Measurements from ENCODE around the gene OR51S1.
"Not testable (repeated sequence)": the region's sequence is repeated elsewhere in the genome, so short reads cannot be mapped to it uniquely, and the experiment has no call there.

OR51S1 gene, protein sequence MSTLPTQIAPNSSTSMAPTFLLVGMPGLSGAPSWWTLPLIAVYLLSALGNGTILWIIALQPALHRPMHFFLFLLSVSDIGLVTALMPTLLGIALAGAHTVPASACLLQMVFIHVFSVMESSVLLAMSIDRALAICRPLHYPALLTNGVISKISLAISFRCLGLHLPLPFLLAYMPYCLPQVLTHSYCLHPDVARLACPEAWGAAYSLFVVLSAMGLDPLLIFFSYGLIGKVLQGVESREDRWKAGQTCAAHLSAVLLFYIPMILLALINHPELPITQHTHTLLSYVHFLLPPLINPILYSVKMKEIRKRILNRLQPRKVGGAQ

DNA sequence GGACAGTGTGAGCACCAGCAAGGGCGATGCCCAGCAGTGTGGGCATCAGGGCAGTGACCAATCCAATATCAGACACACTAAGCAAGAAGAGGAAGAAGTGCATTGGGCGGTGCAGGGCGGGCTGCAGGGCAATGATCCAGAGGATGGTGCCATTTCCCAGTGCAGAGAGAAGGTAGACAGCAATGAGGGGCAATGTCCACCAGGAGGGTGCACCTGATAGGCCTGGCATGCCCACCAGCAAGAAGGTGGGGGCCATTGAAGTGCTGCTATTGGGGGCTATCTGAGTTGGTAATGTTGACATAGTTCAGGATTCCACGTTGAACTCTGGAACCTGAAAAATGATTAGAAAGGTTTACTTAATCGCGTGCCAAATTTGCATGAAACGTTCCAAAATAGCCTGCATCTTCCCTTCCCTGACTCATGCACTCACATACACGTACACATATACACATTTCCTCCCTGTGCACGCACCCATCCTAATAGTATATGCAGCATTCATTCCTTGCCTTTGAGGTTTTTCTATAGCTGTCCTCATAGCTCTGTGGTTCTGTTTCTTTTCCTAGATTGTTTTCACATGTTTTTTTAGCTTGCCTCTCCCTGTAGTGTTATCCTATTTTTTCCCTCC lies at the start of gene OR51S1:
Gene OR51S1, minus strand, starts transcription at position 301 of the 625 bp plus-strand sequence. Its CDS starts 0 bp downstream, at position 301.
- no peak for DNase-seq

DNA sequence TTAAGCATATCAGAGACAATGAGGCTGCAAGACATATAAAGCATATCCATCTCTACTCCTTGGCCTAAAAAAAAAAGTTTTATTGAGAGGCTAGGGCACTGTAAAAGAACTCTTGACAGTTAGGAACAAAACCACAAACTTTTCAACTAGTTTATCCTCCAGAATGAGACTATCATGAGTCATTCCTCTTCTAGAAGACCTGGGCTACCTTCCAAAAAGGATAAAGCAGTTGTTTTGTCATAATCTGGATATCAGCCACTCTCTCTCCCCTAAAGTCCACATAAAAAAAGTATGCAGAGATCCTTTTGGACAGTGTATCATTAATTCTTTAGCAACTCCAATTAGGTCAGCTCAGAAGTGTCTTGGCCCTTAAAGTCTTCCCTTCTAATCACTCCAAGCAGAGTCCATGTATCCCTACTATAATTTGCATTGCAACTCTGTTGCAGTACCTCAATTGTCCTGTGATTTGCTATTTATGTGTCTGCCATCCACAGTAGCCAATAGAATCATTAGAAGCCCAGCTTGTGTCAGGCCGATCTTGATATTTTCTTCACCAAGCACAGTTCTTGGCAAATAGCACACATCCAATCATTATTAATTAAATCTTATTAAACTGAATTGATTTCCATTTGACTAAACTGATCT lies 43.1 kb upstream of the OR51S1 start:
- no peak for DNase-seq

DNA sequence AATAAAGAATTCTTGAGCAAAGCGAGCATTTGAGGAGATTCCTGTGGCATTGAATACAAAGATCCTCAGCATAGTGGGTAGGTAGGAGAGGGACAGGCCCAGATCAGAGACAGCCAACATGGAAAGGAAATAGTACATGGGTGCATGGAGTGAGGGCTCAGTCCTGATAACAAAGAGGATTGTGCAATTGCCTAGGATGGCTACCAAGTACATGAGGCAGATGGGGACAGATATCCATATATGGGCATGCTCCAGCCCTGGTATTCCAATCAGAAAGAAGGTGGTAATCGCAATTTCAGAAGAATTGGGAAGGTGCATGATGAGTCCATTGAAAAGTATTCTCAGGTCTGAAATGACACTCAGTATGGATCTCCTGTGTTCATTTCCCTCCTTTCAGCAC lies 41.3 kb upstream of the OR51S1 start:
- DNase-seq = no peak

DNA sequence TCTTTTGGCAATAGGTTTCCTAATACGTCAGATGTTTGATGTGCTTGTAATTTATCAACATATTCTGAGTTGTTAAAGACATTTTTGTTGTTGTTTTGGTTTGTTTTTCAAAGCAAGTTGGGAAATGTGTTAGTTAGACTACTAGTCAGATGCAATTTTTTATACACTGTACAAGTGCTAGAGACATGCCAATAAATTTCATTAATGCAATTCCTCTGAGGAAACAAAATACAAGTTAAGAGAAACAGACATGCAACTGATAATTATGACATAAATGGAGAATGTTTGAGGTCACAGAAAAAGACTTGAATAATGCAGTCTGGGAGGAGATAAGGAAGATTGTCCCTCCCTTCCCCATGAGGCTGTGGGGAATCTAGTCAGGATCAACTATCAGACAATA lies 38.6 kb upstream of the OR51S1 start:
- no peak for DNase-seq

DNA sequence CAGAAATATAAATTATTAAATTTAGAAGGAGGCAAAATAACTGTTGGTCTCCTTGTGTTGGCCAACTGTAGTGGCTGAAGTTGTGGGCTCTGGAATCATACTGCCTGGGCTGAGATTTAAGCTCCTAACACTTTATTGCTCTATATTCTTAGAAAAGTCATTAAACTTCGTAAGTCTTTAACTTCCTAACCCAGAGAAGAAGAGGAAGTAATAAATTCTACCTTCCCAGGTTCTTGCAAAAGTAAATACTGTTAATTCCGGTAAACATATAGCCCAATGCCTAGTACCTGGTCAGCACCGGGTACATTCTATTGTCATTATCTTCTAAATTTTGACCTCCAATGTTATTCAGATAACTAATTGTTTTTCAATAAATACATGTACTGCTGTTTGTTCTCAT lies 37.2 kb upstream of the OR51S1 start:
- no peak for DNase-seq

DNA sequence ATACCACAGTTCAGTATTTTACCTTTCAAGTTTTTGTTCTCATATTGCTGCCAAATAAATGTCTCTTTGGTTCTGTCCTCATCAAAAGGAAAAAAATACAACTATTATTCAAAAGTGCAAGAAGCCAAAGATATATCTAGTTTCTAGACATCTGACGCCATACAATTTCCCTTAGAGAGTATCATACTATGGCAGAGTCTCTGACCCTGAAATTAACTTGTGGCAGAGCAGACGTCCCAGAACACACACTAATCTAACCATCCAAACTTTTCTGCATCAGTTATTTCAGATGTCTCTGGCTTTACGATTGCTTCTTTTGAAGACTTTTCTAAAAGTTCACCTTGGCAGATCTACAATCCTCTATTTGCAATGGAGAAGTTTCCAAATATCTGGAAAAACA lies 35.4 kb upstream of the OR51S1 start:
- no peak for DNase-seq

DNA sequence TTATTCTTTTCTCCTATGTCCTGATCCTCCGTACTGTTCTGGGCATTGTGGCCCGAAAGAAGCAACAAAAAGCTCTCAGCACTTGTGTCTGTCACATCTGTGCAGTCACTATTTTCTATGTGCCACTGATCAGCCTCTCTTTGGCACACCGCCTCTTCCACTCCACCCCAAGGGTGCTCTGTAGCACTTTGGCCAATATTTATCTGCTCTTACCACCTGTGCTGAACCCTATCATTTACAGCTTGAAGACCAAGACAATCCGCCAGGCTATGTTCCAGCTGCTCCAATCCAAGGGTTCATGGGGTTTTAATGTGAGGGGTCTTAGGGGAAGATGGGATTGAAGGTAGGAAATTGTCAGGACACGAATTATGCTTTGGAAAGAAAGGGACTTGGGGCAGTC lies 33.5 kb upstream of the OR51S1 start:
- DNase-seq = no peak

DNA sequence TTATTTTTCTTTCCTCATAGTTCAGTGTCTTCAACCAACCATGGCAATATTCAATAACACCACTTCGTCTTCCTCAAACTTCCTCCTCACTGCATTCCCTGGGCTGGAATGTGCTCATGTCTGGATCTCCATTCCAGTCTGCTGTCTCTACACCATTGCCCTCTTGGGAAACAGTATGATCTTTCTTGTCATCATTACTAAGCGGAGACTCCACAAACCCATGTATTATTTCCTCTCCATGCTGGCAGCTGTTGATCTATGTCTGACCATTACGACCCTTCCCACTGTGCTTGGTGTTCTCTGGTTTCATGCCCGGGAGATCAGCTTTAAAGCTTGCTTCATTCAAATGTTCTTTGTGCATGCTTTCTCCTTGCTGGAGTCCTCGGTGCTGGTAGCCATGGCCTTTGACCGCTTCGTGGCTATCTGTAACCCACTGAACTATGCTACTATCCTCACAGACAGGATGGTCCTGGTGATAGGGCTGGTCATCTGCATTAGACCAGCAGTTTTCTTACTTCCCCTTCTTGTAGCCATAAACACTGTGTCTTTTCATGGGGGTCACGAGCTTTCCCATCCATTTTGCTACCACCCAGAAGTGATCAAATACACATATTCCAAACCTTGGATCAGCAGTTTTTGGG lies 33.0 kb upstream of the OR51S1 start, which contains the start of gene OR51T1:
Gene OR51T1, plus strand, starts transcription at position 41 of the 641 bp plus-strand sequence. Its CDS starts 0 bp downstream, at position 41.
- DNase-seq = no peak

DNA sequence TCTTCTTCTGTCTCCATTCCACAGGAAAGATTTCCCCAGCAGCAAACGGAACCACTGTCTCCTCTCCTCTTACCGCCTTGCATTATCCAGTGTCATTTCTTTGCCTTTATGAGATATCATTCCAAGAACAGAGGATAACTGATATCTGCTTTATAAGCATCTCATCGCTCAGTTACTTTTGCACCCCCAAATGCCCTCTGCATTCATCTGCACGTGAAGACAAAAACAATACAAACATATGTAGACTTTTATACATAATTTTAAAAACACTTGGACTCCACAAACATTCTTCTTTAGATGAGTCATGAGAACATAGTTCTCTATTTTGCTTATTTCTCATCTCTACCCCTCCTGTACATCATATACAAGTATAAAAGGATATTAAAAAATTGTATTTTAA lies 32.2 kb upstream of the OR51S1 start:
- DNase-seq = no peak

DNA sequence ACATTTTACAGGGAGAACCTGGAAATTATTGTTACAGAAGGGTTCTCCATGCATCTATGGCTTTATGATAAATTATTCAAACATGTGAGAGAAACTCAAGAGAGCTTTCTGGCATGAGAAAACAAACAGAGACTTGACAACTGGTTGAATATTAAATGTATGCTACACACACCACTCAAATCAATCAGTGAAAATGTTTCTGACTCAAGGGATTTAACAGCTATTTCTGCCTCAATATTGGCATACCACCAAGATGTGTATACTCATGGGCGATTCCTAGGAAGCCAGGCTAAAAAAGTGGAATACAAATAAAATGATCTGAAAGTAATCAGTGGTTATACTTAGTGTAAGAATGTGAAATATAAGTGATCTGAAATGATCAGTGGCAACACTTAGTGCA lies 16.8 kb upstream of the OR51S1 start:
- no peak for DNase-seq

DNA sequence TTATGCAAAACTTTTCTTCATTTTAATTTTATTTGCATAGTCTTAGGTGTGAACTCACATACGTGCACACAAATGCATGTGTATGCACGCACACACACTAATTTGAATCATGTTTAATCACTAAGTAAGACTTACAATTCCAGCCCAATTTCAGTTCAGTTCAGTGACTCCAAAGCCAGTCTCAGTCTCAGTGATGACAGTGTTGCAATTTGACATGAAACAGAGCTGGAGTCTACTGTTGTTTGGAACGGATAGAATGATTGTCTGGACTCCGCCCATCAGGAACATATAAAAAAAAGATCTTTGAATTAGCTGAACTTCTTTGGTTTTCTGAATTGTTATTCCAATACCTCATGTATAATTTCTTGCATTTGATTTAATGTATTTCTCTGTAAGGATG lies 14.9 kb upstream of the OR51S1 start:
- no peak for DNase-seq

DNA sequence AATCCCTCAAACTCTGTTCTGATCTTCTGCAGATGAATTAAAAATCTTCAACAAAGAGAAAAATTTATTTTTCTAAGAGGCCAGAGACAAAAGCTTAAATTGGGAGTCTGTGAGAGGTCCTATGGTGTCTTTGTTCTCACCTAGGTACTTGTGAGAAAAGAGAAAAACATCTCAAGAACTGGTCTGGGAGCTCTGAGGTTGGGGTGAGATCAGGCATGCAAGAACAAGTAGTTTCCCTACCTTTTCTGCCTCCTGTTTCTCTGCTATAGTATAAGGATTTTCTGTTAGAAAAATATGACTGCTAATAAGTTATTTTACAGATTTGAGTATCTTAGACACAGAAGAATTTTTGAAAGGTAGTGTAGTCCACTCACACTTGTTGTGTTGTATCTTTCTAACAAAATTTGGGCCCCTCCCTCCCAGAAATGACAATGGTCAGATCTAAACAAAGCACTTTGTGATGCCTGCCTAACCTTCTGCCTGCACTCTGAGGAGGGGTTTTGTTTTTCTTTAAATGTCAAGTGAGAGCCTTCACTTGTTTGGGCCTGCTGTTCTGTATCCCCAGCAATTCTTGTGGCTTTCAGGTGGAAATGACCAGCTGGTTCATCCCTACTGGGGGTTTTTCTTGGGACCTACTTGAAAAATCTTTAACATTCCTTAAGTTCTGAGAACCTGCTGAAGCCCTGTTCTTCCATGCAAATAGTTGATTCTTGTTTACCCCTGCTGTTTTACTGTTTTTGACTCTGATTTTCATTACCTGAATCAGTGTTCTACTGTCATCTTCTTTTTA lies 13.6 kb upstream of the OR51S1 start:
- no peak for DNase-seq

DNA sequence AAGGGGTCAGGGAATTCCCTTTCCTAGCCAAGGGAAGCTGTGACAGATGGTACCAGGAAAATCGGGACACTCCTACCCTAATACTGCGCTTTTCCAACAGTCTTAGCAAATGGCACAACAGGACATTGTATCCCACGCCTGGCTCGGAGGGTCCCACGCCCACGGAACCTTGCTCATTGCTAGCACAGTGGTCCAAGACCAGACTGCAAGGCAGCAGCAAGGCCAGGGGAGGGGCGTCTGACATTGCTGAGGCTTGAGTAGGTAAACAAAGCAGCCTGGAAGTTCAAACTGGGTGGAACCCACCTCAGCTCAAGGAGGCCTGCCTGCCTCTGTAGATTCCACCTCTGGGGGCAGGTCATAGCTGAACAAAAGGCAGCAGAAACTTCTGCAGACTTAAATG lies 5.3 kb upstream of the OR51S1 start:
- DNase-seq = not testable (repeated sequence)

DNA sequence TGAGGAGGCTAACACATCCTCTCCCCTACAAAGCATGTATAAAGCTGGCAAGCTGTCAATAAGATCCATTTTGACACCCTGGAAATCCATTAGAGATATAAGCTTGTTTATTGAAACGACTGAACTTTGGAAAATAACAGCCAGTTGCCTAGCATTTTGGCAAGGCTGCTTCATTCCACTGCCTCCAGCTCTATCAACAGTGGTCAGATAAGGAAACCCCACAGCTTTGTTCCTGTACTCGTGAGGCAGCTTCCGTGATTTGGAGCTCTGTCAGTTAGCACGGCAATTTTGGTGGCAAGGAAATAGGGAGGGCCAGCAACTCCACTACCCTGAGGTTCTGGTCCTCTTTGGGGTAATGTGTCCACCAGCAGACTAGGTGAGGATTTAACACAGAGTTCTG lies 2.0 kb upstream of the OR51S1 start:
- DNase-seq = no peak

DNA sequence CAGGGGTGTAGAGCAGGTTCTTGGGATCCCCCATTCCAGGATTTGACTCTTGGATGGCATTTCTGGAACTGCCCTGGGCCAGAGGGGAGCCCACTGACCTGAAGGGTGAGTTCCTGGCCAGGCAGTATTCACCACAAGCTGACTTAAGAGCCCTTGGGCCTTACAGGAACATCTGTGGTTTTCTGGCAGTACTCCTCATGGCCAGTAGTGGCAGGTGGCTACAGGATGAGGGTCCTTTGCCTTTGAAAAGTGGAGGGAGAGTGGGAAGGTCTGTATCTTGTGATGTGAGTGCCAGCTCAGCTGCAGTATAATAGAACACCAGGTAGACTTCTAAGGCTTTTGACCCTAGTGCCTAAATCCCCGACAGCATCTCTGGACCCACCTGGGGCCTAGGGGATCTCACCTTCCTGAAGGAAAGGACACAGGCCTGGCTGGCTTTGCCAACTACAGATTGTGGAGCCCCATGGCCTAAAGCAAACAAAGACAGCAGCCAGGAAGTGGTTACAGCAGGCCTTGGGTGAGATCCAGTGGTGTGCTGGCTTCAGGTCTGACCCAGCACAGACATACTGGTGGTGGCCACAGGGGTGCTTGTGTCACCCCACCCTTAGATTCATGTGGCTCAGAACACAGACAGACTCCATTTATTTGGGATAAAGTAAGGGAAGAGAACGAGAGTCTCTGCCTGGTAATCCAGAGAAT lies 9.0 kb downstream of the OR51S1 start:
- no peak for DNase-seq

DNA sequence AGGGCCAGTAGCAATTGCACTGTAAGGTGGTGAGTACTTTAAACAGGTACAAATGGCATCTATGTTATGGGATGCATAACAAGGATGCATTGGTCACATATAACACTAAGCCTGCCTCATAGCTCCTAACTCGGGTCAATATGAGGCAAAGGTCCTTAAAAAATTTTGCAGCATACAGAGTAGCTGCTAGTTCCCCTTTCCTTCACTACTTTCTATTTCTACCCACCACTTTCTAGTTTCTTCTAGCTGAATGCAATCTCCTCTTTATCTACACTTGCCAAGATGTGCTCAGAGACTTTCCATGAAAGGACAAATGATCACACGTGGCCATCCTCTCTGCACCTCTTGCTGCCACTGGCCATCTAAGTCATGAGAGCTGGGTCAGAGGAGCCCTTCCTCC lies 18.1 kb downstream of the OR51S1 start:
- DNase-seq = no peak

DNA sequence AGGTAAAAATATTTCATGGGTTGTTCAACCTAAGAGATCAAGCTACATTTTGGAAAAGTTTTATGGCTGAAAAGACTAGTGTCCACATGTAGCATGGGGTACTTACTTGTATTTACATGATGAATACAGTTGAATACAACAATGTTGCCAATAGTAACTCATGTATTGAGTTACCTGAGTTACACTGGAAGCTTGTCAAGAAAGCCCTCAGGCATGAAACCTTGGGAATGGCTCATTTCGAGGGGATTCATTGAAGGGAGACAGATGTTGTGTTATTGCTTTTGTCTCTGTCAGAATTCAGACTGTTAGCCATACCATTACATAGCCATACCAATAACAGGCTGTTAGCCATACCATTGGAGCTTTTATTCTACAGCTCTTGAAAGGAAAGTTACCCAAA lies 18.7 kb downstream of the OR51S1 start:
- no peak for DNase-seq

DNA sequence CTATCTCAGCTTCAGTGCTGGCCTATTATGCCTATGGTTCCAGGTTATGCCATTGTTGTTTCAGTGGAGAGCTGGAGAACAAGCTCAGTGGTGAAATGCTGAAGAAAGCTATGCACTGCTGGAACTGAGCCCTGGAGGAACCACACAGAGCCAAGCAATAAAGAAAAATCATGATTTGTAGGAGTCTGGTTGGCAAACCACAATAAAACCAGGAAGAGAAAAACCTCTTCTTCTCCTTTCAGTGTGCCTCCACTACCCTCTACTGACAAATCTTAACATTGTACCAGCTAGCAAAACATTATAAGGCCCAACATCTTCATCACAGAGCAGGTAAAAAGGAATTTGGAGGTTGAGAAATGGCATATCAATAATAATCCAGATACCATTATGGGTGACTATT lies 22.6 kb downstream of the OR51S1 start:
- no peak for DNase-seq

DNA sequence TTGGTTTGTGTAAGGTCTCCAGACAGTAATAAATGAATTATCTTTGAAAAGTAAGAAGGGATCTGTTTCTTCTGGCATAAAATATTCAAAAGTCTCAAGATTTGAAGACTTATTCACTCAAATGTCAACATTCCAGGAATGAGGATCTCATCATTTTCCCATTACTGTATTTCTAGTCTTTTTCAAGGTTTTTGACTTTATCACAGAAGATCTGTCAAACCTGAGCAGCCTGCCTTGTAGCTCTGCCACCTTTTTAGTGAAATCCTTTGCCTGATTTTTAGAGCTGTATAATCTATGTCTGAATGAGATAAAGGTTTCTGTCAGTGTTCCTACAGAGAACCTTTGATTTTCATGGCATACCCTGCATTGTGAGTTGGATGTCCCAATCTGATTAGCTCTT lies 23.9 kb downstream of the OR51S1 start:
- DNase-seq = no peak

DNA sequence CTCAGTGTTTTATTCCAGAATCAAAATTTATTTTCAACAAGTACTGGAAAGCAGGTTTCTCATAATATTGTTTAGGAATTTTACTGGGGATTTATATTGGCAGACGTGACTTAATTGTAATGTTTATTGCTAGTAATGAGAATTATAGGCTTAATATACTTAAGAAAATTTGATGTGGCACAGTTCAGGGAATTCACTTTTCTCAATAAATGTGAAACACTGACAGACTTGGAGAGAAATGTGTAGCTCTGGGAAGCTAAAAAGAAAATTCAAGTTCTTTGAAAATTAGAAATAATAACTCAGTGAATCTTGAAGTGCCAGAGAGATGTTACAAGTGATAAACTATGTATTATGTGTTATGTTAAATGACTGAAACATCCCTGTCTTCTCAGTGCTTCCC lies 28.0 kb downstream of the OR51S1 start, which contains the start of gene OR51F2:
Gene OR51F2, plus strand, starts transcription at position 301 of the 400 bp plus-strand sequence. CDS start 101 bp downstream, outside the sequence.
- DNase-seq = no peak

DNA sequence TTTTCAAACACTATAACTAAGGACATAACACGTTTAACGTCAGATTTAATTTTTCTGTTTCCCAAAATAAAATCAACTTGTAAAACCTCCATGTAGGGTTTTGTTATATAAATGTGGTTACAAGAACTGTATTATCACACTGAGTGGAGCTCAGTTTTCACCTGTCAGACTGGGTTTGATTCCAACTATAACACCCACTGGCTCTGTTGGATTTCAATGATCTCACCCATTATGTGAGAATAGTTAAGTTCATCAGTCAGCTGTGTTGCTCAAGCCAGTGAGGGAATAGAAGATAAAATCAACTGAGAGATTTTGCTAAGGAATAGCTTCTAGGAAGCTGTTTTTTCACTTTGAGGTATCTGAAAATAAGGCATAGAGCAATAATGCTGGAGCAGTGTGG lies 39.8 kb downstream of the OR51S1 start:
- no peak for DNase-seq

DNA sequence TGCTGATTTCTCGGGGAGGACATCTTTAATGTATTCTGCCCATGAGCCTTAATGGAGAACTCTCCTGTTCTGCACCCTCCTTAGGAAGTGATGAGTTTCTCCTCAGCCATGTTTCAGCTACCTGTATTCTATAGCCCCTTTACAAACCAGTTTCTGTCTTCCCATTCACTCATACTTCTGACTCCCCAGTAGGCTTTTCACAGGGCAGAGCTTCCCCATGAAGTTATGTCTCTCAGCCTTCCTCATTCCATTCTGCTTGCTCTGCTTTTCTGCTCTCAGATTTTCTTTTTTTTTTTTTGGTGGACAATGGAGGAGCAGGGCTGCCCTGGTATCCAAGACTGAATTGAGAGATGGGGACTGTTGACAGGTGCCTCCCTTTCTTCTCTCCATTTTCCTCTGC lies 40.5 kb downstream of the OR51S1 start:
- no peak for DNase-seq
